ENCODE results near the gene RGS6.

The RGS6 gene

DNA sequence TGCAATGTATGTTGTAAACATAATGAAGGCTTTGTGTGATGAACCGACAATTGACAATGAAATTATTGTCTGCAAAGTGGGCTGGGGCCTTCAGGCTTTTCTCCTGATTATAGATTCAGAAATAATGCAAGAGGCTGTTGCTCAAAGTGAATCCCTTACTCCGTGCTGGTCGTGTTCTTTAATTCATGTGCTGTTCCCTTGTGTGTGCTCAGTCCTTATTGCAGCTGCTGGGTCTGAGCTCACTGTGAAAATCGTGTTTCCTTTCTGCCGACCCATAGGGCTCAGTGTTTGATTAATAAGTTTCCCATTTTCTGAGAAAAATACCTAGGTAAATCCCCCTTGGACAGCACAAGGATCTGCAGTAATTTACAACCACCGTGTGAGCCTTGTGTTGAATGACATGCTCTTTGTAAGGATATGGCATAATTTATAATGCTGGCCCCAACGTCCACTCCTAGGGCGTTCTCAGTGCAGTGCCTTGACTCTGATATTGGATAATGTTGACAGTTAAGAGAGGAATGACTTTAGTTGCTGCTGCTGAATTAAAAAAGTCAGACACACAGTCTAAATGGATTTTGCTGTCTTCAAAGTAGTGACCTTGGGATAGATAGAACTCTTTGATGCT is 81.6 kb downstream of the RGS6 start:
- DNase-seq (ENCODE audit: low read depth in 3 of 3, low spot score in 1 of 3): no peak

DNA sequence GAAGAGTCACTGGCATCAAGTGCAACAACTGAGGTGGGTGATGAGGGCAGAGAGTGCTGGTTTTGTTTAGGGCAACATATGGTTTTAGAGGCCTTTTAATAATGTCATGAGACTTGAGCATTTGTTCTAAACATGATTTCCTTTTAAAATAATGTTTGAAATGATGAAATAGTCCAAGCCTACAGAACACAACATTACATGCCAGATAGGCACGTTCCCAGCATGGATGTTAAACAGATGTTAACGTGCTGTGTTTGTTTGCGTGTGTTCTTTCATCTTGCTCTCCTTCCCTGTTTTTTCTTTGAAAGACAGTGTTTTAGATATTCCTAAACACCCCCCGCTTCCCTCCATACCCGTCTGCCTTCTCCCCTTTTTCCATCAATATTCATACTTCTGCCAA is 82.3 kb downstream of the RGS6 start:
- no peak for DNase-seq (ENCODE audit: low read depth in 3 of 3, low spot score in 1 of 3)

- DNase-seq (ENCODE audit: low read depth in 3 of 3, low spot score in 1 of 3): no peak
These were observed 85.1 kb downstream of the RGS6 start for GRCh38 chr14:72017290-72017689.

GRCh38 chr14:72023128-72024042 is 91.2 kb downstream of the RGS6 start:
- DNase-seq (ENCODE audit: low read depth in 3 of 3, low spot score in 1 of 3): no peak

- DNase-seq (ENCODE audit: low read depth in 3 of 3, low spot score in 1 of 3): no peak
These were observed 91.8 kb downstream of the RGS6 start for GRCh38 chr14:72024043-72024407.

DNA sequence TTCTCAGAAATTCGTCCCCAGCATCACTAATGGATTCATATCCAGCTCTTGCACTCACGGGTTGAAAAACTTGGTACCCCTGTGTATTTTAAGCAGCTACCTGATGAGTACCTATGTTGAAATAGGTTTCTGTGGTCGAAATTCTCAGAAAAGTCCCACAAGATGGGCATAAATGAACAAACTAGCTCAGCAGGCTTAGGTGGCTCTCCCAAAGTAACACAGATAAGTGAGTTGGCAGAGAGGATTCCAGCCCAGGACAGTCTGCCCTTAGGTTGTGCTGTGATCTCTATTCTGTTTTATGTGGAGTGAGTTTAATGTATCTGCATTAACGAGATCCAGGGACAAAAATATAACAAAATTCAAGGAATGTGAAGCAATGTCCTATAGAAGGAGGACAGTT is 92.3 kb downstream of the RGS6 start:
- no peak for DNase-seq (ENCODE audit: low read depth in 3 of 3, low spot score in 1 of 3)

DNA sequence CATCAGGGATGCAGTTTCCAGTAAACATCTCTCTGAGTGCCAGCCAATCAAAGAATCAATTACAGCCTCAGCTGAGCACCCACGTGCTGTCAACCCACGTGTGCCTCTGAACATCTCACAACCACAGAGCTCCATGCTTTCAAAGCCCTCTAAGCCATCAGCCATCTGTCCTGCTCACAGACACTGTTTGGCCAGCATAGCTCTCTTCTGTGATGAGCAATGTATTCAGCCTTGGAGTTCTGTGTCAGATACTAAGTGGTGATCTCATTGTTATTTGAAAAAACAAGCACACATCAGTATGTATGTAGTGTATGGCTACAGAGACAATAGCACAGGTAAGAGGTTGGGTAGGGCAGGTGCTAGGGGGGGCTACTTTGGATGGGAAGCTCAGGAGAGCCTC is 94.3 kb downstream of the RGS6 start:
- DNase-seq (ENCODE audit: low read depth in 3 of 3, low spot score in 1 of 3): no peak

GRCh38 chr14:72027061-72027460 is 94.8 kb downstream of the RGS6 start:
- no peak for DNase-seq (ENCODE audit: low read depth in 3 of 3, low spot score in 1 of 3)

- no peak for DNase-seq (ENCODE audit: low read depth in 3 of 3, low spot score in 1 of 3)
These were observed 101.1 kb downstream of the RGS6 start for GRCh38 chr14:72033365-72033764.

GRCh38 chr14:72040528-72040927 is 108.3 kb downstream of the RGS6 start:
- no peak for DNase-seq (ENCODE audit: low read depth in 3 of 3, low spot score in 1 of 3)

DNA sequence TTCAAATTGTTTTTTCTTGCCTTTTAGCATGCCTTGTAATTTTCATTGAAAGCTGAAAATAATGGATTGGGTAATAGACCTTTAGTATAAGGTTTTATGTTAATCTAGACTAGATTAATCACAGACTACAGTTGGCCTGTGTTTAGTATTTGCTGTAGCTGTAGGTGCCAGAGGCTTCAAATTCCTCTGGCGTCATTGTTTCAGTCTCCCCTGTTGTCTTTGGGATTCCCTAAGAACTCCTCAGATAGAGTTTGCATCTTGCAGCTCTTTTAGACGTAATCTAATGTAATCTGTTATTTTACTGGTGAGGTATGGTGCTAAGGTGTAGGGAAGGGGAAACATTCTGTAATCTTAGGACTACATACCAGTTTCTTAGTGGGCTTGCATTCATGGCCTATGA is 113.0 kb downstream of the RGS6 start:
- DNase-seq (ENCODE audit: low read depth in 3 of 3, low spot score in 1 of 3): no peak

GRCh38 chr14:72045885-72046284 is 113.7 kb downstream of the RGS6 start:
- no peak for DNase-seq (ENCODE audit: low read depth in 3 of 3, low spot score in 1 of 3)

GRCh38 chr14:72049462-72049861 is 117.2 kb downstream of the RGS6 start:
- no peak for DNase-seq (ENCODE audit: low read depth in 3 of 3, low spot score in 1 of 3)

- no peak for DNase-seq (ENCODE audit: low read depth in 3 of 3, low spot score in 1 of 3)
These were observed 120.1 kb downstream of the RGS6 start for GRCh38 chr14:72052356-72052755.

- DNase-seq (ENCODE audit: low read depth in 3 of 3, low spot score in 1 of 3): no peak
These were observed 121.4 kb downstream of the RGS6 start for GRCh38 chr14:72053651-72054050.

GRCh38 chr14:72054911-72055310 is 122.7 kb downstream of the RGS6 start:
- no peak for DNase-seq (ENCODE audit: low read depth in 3 of 3, low spot score in 1 of 3)

DNA sequence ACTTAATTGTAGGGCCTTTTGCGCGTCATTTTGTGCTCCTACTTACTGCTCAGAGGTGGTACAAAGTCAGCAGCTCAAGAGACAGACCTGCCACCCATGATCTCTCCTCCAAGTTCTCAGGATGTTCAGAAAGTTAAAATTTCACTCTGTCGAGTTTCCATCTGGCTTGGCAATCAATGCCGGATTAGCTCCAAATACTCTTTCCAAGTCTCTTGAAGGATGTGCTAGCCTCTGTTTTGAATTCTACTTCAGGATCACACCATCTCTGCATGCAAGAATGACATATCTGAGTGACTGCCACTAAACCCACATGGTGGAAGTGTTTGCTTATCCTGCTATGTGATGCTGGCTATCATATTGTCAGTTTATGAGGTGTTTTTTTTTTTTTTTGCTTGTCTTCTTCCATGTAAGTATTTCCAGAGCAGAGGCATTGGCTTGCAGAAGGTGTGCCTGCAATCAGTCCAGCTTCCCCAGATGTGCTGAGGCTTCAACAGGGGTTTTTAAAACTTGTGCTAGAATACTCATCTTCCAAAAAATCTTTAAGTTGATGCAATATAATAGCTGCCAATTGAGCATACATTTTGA is 125.6 kb downstream of the RGS6 start:
- DNase-seq (ENCODE audit: low read depth in 3 of 3, low spot score in 1 of 3): no peak

GRCh38 chr14:72060460-72060859 is 128.2 kb downstream of the RGS6 start:
- no peak for DNase-seq (ENCODE audit: low read depth in 3 of 3, low spot score in 1 of 3)

DNA sequence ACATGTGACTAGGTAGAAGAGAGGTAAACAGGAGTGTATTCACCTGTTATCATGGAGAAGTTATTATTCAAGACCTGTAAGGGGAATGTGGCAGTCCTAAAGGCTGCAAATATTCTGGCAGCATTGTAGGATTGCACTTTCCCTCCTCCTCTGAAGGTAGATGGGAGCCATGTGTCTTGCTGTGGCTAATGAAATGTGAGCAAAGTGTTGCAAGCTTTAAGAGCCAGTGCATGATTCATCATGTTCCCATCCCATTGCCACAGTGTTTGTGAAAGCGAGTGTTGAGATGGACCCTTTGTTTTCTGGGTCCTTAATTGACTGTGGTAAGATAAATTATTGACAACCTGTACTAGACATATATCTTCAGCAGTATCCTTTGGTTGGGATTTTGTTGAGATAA is 128.7 kb downstream of the RGS6 start:
- DNase-seq (ENCODE audit: low read depth in 3 of 3, low spot score in 1 of 3): no peak

- DNase-seq (ENCODE audit: low read depth in 3 of 3, low spot score in 1 of 3): no peak
These were observed 129.5 kb downstream of the RGS6 start for GRCh38 chr14:72061718-72062117.

DNA sequence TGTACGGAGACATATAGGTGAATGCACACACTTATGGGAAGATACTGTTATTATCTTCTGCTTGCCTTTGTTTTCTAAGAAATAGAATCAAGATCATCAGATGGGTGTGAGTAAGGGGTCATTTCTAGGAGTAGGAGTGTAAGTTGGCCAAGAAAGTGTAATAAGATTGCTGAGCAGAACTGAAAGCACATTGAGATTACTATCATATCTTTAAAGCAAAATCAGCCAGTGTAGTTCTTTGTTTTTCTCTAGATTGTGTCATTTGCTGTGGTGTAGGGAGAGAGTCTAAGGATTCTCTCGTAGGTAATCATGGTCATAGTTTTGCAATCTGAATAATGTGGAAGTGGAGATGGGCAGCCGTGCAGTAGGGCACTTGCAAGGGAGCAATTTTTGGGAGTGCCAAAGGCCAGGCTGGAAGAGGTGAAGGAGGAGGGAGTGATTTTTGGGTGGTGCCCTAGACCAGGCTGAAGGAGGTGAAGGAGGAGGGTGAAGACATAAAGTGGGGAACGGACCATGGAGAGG is 131.6 kb downstream of the RGS6 start:
- DNase-seq (ENCODE audit: low read depth in 3 of 3, low spot score in 1 of 3): no peak

DNA sequence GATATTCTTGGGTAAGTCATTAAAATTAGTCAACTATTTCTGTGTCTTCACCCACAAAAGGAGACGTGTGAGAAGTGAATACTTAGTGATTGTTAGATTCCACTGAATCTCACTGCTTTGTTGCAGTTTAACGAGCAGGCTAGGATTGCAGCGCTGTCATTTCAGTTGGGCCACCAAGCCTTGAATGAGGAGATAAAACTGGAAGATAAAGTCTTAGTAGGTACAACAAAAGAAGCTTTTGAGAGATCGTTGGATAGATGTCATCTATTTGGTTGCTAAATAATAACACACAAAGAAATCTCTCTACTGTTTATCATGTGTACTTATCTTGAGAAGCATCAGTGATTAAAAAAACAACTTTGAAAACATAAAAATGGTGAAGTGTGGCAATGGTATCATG is 132.3 kb downstream of the RGS6 start:
- no peak for DNase-seq (ENCODE audit: low read depth in 3 of 3, low spot score in 1 of 3)
